HUDEP-2 (cell line): ENCODE data around the gene WNT9A.

Experiments used
- DNase-seq, 76 experiments: peaks; one replicate each; lab custom pipeline; 2025; ENCODE audit not compliant: unreplicated experiment in 76 of 76; lab: John Stamatoyannopoulos, UW

The WNT9A gene

DNA sequence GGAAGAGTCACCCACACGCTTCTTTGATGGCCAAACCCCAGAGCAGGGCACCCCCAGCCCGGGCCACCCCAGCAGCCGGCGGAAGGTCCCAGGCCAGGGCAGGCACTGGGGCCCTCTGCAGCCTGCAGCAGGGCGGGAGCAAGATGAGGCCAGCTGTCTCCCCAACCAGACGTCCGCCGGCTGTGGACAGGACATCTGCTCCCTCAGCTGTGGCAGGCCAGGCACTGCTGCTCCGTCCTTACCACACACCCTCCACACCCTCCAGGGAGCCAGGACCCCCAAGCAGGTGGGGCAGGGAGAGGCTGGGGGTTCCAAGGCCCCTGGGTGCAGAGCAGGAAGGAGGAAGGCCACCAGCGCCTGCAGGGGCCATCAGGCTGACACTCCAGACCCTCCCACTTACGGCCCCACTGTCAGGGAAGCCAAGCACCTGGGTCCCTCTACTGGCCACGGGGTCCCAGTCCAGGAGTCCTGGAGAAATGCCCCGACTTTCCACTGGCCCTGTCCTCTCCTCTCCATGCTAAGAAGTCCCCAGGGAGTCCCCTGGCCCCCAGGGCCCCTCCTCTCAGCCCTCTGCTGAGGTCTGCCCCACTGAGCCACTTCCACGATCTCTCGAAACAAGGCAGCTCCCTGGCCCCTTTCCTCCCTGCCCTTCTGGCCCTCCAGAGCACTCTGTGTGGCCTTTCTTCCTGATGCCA is 5.6 kb downstream of the WNT9A start:
- DNase-seq, result no peak

- DNase-seq, result no peak
Observed at GRCh38 chr1:227941509-227942020, 6.2 kb downstream of the WNT9A start.

- DNase-seq, result no peak
Observed at GRCh38 chr1:227940791-227941241, 6.9 kb downstream of the WNT9A start.

GRCh38 chr1:227939791-227940771 is 7.7 kb downstream of the WNT9A start:
- DNase-seq, result no peak

- no peak for DNase-seq
Observed at GRCh38 chr1:227938911-227939790, 8.6 kb downstream of the WNT9A start.

DNA sequence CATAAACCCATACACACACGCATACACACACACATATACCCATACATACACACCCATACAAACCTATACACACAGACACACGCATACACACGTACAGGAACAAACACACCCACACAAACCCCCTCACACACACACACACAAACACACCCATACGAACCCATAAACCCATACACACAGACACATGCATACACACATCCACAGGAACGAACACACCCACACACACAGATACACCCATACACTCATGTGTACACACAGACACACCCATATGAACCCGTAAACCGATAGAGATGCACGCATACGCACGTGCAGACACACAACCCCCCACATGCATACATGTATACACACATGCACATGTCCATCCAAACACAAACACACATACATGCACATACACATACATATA is 9.5 kb downstream of the WNT9A start:
- DNase-seq, result no peak

- DNase-seq, result no peak
Observed at GRCh38 chr1:227937838-227938145, 9.9 kb downstream of the WNT9A start.

DNA sequence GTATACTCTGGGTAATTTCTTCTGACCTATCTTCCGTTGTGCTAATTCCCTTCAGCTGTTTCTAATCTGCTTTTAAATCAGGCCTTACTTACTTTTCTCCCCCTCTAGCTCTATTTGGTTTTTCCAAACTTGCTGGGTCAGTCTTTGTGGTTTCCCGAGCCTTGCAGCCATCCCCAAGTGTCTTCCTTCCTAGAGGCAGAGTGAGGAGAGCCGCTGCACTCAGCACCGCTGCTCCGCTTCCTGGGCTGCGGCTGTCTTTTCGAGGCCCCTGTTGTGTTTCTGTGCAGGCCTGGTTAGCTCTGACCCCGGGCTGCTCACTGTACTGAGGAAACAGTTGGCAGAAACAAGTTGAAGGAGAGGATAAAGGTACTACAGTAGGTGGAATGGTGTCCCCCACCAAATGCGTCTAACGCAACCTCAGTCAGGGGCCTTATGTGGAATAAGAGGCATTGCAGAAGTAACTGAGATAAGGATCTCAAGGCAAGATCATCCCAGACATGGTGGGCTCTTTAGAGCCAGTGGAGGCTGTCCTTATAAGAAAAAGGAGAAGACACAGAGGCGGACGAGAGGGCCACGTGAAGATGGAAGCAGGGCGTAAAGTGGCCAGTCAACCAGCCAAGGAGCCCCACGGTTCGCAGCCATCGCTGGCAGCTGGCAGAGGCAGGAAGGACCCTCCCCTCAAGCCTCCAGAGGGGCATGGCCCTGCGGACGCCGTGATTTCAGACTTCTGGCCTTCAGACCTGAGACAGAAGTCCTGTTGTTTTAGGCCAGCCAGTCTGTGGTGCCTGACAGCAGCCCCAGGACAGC is 10.5 kb downstream of the WNT9A start:
- no peak for DNase-seq

- no peak for DNase-seq
Observed at GRCh38 chr1:227935826-227936225, 11.9 kb downstream of the WNT9A start.

DNA sequence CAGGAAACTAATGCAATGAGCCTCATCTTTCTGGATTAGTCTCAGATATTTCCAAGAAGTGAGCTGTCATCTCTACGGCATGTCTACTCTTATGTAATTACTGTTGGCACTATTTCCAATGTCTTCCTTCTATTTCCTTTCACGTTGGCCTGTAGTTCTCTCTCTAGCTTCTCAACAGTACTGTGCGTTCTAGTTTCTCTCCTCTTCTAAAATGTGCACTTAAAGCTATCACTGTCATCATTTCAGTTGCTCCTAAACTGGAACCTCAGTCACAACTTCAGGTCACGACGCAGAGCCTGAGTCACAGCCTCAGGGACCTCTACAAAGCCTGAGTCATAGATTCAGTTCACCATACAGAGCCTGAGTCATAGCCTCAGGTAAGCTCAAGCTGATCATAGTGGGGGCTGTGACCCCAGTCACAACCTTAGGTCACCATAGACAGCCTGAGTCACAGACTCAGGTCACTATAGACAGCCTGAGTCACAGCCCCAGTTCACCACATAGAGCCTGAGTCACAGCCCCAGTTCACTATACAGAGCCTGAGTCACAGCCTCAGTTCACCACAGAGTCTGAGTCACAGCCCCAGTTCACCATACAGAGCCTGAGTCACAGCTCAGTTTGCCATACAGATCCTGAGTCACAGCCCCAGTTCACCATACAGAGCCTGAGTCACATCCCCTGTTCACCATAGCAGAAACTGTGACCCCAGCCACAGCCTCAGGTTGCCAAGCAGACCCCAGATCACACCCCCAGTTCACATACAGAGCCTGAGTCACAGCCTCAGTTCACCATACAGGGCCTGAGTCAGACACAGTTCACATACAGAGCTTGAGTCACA is 13.0 kb downstream of the WNT9A start:
- DNase-seq, result peak in 2 of 76 experiments; percentile 2 to 16

DNA sequence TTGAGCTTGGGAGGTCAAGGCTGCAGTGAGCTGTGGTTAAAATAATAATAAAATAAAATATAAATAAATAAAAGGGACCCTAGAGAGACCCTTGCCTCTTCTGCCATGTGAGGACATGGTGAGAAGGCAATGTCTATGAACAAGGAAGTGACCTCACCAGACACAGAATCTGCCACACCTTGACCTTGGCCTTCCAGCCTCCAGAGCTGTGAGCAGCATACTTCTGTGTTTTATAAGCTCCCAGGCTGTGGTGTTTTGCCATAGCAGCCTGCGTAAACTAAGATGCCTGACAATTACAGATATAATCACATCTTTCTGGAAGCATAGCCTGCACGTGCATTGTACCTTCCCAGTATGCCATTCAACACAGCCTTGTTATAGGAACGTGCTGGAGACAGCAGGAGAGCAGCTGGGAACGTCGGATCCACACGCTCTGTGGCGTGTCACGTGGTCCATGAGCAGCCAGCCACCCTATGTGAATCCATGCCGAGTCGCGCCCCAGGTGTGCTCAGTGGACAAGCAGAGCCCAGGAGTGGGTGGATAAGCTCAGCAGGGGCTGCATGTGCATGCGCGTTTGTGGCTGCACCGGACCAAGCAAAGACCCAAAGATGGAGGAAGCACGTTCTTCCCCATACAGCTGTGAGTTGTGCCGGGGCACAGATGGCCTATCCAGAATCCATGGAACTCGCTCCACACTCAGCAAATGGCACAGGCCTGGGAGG is 17.8 kb downstream of the WNT9A start:
- no peak for DNase-seq

DNA sequence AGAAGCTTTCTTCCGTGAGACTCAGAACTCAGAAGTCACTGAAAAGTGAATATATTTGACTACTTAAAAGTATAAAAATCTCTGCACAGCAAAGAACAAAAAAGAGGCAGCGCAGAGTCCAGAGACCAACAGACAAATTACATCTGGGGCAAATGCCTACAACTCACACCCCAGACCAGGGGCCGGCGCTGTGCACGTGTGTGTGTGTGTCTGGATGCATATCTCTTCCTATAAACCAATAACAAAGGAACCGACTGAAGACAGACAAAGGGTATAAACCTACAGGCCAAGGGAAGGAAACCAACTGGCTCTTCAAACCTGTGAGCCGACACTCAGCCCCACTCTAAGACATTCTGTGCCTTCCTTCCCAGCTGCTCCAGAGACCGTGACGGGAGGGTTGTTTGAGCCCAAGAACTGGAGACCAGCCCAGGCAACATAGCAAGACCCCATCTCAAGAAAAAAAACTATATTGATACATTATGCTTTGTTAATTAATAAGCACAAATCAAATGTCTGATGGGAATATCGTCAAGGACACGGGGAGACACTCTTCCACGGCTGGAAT is 18.8 kb downstream of the WNT9A start:
- no peak for DNase-seq

DNA sequence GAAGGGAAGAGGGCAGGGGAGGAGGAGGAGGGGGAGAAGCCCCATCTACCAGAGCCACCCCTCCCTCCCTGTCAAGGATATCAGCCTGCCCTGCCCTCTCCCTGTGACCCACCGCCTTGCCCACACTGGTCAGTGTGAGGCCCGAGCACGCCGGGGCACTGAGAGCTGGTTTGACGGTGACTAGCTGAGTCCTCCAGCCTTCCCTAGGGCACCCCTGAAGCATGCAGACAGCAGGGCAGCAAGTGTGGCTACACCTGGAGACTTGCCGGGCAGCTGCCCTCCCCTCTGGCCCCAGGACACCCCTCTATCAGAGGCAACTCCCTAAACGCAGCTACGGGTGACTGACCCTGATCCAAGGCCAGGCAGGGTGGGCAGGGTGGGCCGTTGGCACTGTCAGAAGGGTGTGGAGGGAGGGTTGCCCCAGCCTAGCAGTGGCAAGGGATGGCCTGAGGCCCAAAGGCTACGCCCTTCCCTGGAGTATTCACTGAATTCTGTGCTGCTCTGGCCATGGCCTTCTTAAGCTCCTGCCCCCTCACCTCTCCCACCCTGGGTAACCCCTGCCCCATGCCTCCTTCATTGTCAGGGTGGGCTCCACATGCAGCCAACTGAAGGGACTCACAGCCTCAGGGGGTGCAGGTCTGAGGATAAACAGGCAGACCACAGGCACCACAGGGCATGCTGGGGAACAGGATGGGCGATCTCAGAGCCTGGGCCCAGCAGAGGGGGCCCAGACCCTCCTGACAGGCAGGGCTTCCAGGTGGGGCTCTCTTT is 19.6 kb downstream of the WNT9A start:
- no peak for DNase-seq

- no peak for DNase-seq
Observed at GRCh38 chr1:227926896-227927885, 20.5 kb downstream of the WNT9A start.

- no peak for DNase-seq
Observed at GRCh38 chr1:227926216-227926791, 21.4 kb downstream of the WNT9A start.
